Omental fat pad (tissue), 4 donors: ENCODE data around the gene PDE4D. TPM values are rescaled to one million over a fixed set of nuclear protein-coding genes. Genes with fewer than 3 reads are reported as not detected.
"Not testable (repeated sequence)": the region's sequence is repeated elsewhere in the genome, so short reads cannot be mapped to it uniquely, and the experiment has no call there.

Source experiments
- ATAC-seq: fragments of 150-250 bp; one replicate; pipeline ENCODE4 v1.9.1; 2016; ENCODE audit warnings: mild to moderate bottlenecking, moderate library complexity; ENCODE audit not compliant: low FRiP score
- DNase-seq: peaks from one replicate; pipeline ENCODE4 v3.0.0-alpha.2; 2019; ENCODE audit warnings: low spot score
- CTCF ChIP-seq, 3 donors: fragments of 450-650 bp; IDR thresholded peaks; one replicate each; pipeline ENCODE4 v1.5.1; 2016 to 2017; ENCODE audit warnings: antibody characterized with exemption in 3 of 3, mild to moderate bottlenecking in 3 of 3, moderate library complexity in 2 of 3
- total RNA-seq, 4 donors: library from RNA; depleted of rRNA; stranded (reverse); fragments of >200 nt; gene quantifications; one replicate each; pipeline ENCODE4 v1.1.0, GENCODE V29; 2016

The PDE4D gene
- total RNA-seq, 4 donors from 2014 or later: 32.5 to 94.8 (median 43.2) TPM

GRCh38 chr5:59058237-59058636, 835.3 kb downstream of the PDE4D start:
- no peak for TF ChIP-seq CTCF (IDR thresholded peaks at IDR 0.05)
- ATAC-seq (no peak), DNase-seq (no peak)

DNA sequence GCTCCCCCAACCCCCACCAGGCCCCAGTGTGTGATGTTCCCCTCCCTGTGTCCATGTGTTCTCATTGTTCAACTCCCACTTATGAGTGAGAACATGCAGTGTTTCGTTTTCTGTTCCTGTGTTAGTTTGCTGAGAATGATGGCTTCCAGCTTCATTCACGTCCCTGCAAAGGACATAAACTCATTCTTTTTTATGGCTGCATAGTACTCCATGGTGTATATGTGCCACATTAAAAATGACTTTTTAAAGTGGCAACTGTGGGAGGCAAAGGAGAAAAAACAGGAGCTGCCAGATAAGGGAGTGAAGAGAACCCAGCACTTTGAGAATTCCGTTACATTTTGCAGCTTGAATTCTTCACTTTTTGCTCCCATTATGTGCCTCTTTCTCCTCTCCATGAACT, 836.9 kb downstream of the PDE4D start:
- not testable (repeated sequence) for DNase-seq, ATAC-seq

DNA sequence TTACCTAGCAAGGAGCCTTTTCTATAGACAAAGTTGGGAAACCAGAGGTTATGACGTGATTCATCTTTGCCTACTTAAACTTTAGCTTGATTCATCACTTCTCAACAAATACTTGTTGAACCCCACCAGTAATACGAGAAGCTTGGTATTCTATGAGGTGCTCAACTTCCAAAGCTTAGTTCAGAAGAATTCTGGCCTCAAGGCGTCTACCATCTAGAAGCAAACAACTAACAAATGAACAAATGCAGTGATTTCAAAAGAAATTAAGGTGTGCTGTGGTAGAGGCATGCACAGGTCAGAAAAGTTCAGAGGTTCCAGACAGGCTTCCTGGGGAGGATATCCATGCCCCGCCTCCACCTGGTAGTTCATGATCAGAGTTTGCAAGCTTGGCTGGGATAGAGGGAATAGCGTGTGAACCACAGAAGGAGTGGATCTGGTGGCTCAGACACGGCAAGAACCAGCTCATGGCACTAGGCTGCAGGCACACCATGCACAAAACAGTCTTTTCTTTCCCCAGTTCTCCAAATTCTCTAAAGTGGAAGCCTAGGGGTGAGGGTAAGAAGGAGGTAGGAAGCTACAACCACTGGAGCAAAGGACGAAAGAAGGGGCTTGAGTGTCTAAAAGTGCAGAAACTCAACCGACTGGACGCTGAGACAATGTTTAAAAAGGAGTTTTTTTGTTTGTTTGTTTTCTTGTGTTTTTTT, 837.6 kb downstream of the PDE4D start:
- no peak for TF ChIP-seq CTCF (IDR thresholded peaks at IDR 0.05)
- DNase-seq (no peak), ATAC-seq (no peak)

GRCh38 chr5:59054963-59055528, 838.5 kb downstream of the PDE4D start:
- no peak for ATAC-seq

GRCh38 chr5:59051951-59052350, 841.6 kb downstream of the PDE4D start:
- TF ChIP-seq CTCF (IDR thresholded peaks at IDR 0.05): no peak
- no peak for ATAC-seq
- DNase-seq: no peak

More at GRCh38 chr5:59054963-59055528, 838.5 kb downstream of the PDE4D start:
- DNase-seq: no peak
- TF ChIP-seq CTCF (IDR thresholded peaks at IDR 0.05): no peak

DNA sequence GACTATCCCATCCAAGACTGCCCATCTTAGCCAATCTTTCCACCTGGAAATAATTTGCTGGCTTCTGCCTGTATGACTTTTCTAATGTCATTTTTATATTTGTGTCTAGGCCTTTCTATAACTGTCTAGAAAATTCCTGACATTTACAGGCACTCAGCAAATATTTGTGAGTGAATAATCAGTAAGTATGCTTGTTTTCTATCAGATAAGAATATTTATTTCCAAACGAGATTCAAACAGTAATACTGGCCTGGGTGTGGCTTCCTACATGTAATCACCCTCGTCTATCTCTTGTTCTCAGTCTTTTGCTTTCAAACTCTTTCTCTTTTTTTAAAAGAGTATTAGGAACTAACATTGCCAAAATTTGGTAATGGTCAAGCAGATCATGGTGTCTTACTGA, 844.4 kb downstream of the PDE4D start:
- DNase-seq (no peak), ATAC-seq (no peak)
- no peak for TF ChIP-seq CTCF (IDR thresholded peaks at IDR 0.05)

GRCh38 chr5:59042201-59043055, 851.1 kb downstream of the PDE4D start:
- TF ChIP-seq CTCF (IDR thresholded peaks at IDR 0.05): no peak
- DNase-seq (no peak), ATAC-seq (no peak)
